ENCODE results near the gene NCR2. TPM values are rescaled to one million over a fixed set of nuclear protein-coding genes. Genes with fewer than 3 reads are reported as not detected.

Gene NCR2
- total and polyA plus RNA-seq, 9 of the 15 experiments (the other 6 are each of a cell fraction or from before 2014, with no cell fraction given) = not detected

DNA sequence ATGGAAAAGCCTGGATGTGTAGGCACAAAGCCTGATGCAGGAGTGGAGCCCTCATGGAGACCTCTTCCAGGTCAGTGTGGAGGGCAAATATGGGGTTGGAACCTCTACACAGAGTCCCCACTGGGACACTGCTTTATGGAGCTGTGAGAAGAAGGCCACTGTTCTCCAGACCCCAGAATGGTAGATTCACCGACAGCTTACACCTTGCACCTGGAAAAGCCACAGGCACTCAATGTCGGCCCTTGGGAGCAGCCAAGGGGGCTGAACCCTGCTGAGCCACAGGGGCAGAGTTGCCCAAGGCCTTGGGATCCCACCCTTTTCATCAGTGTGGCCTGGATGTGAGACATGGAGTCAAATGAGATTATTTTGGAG lies 24.9 kb downstream of the NCR2 start:
- no peaks in the 10 kb centered on the region for H3K79me2 ChIP-seq (ENCODE audit: control insufficient read depth, insufficient read depth, low read length)
- H3K9me1 ChIP-seq (ENCODE audit: control insufficient read depth, insufficient read depth, low read length) = no peaks in the 10 kb centered on the region
- intact Hi-C loops (cut with micrococcal nuclease) = no loop called here
- H3K4me3 ChIP-seq = no peak overlapping the region
- in situ Hi-C loops (cut with MboI) = loop anchor here (10.0 kb wide), 1 partner anchor 235 kb away; no protein-coding TSS in a partner anchor
- ChIA-PET POLR2A (interaction anchor here (0.7 kb wide), 1 partner anchor 295 kb away, joined by 3 read pairs; no protein-coding TSS in a partner anchor), CTCF (ENCODE audit: low intra/inter-chr PET ratio) (no interaction called here)
- H2AFZ ChIP-seq (ENCODE audit: low read depth, low read length) = no peak overlapping the region
- no peaks in the 10 kb centered on the region for H3K9me3 ChIP-seq (replicated peaks; ENCODE audit: control insufficient read depth, insufficient read depth, low read depth, low read length)
- H3K9ac ChIP-seq (ENCODE audit: insufficient read depth in 1 of 2, low read depth in 2 of 2, low read length in 2 of 2) = no peak overlapping the region
- DNase-seq (ENCODE audit: extremely low read depth in 1 of 4, low spot score in 3 of 4) (no peak), ATAC-seq (no peak), FAIRE-seq (no peak)
- H3K27me3 ChIP-seq (ENCODE audit: control insufficient read depth in 2 of 2, insufficient read depth in 2 of 2, low read length in 2 of 2) = peaks cover 10 to 11% of the 10 kb centered on the region in 2 experiments
- H3K36me3 ChIP-seq (ENCODE audit: control insufficient read depth, insufficient read depth, low read length) = no peaks in the 10 kb centered on the region
- H4K20me1 ChIP-seq (replicated peaks; ENCODE audit: control insufficient read depth, insufficient read depth, low read length) = no peaks in the 10 kb centered on the region
- BruUV-seq (replicated peaks) = no TSS peak
- WGBS (ENCODE audit: insufficient coverage, low coverage, missing lambda C conversion rate) = 6% methylated on average over 2 of the region's 2 CpGs
- H3K4me2 ChIP-seq (ENCODE audit: insufficient read depth, low read length) = no peak overlapping the region
- H3K4me1 ChIP-seq (replicated peaks in 1 of 2; ENCODE audit: control insufficient read depth in 2 of 2, insufficient read depth in 2 of 2, low read length in 2 of 2) = no peaks in the 10 kb centered on the region
- H3K27ac ChIP-seq (ENCODE audit: extremely low read depth, low read depth, low read length) = no peak overlapping the region
- no peak for TF ChIP-seq ZNF766 (CRISPR knock-in tag; conservative IDR thresholded peaks at IDR 0.05)
- TF ChIP-seq TAF7 (tag; IDR thresholded peaks at IDR 0.05) = no peak
- TF ChIP-seq DMBX1 (CRISPR knock-in tag; IDR thresholded peaks at IDR 0.05; ENCODE audit: borderline replicate concordance) = no peak
- no peak for TF ChIP-seq GTF2B (IDR thresholded peaks at IDR 0.05; ENCODE audit: extremely low read depth, insufficient read length)
- TF ChIP-seq NBN (IDR thresholded peaks at IDR 0.05; ENCODE audit: low read depth) = no peak
- TF ChIP-seq ARID3A (IDR thresholded peaks at IDR 0.05; ENCODE audit: borderline replicate concordance, low read depth, low read length) = no peak
- TF ChIP-seq SMAD2 (IDR thresholded peaks at IDR 0.05; ENCODE audit: low read depth, low read length) = no peak
- no peak for TF ChIP-seq ELF4 (CRISPR knock-in tag; IDR thresholded peaks at IDR 0.05)
- TF ChIP-seq DLX4 (CRISPR knock-in tag; IDR thresholded peaks at IDR 0.05) = no peak
- no peak for TF ChIP-seq FIP1L1 (IDR thresholded peaks at IDR 0.05; ENCODE audit: low read depth, low read length, poor library complexity, severe bottlenecking)
- no peak for TF ChIP-seq AFF4 (CRISPR knock-in tag; IDR thresholded peaks at IDR 0.05)
- TF ChIP-seq ARID1B (IDR thresholded peaks at IDR 0.05) = no peak
- no peak for TF ChIP-seq ZFX (CRISPR knock-in tag; IDR thresholded peaks at IDR 0.05)
- no peak for TF ChIP-seq RNF2 (IDR thresholded peaks at IDR 0.05)
- TF ChIP-seq RBBP5 (IDR thresholded peaks at IDR 0.05; ENCODE audit: borderline replicate concordance, insufficient read depth, low read length, poor library complexity, severe bottlenecking) = no peak
- TF ChIP-seq EP300 (IDR thresholded peaks at IDR 0.05; ENCODE audit: low read length) = no peak
- no peak for TF ChIP-seq FOXJ2 (tag; IDR thresholded peaks at IDR 0.05)
- no peak for TF ChIP-seq ZNF217 (CRISPR knock-in tag; IDR thresholded peaks at IDR 0.05)
